Nephron (organoid): Measurements from ENCODE around the gene FUBP3.
"Not testable (repeated sequence)": the region's sequence is repeated elsewhere in the genome, so short reads cannot be mapped to it uniquely, and the experiment has no call there.

ENCODE experiments used
- H3K27ac Mint-ChIP-seq, 3 experiments: 2 replicates each; pipeline ENCODE4 v1.8.0; 2020; ENCODE audit warnings: mixed read lengths in 3 of 3, mild to moderate bottlenecking in 2 of 3, moderate library complexity in 1 of 3
- H3K27me3 Mint-ChIP-seq: 2 replicates; pipeline ENCODE4 v1.8.0; 2021; ENCODE audit warnings: low read depth, mild to moderate bottlenecking, moderate library complexity, mixed read lengths
- H3K36me3 Mint-ChIP-seq: 2 replicates; pipeline ENCODE4 v1.8.0; 2020; ENCODE audit warnings: low read depth, mixed read lengths
- H3K4me1 Mint-ChIP-seq: 2 replicates; pipeline ENCODE4 v1.8.0; 2020; ENCODE audit warnings: mixed read lengths
- H3K4me3 Mint-ChIP-seq, 3 experiments: 2 replicates each; pipeline ENCODE4 v1.8.0; 2020; ENCODE audit warnings: mild to moderate bottlenecking in 3 of 3, mixed read lengths in 3 of 3, moderate library complexity in 2 of 3
- H3K9me3 Mint-ChIP-seq: 2 replicates; pipeline ENCODE4 v1.8.0; 2020; ENCODE audit warnings: mixed read lengths
- CTCF ChIP-seq, 3 experiments: fragments of 200-600 bp; sonication (generic); IDR thresholded peaks; one replicate each; pipeline ENCODE4 v1.5.0; 2021; ENCODE audit warnings: antibody characterized with exemption in 3 of 3; ENCODE audit not compliant: unreplicated experiment in 3 of 3

FUBP3 gene

GRCh38 chr9:130681769-130682420 is 102.5 kb downstream of the FUBP3 start:
- no peaks in the 10 kb centered on the region for H3K36me3 Mint-ChIP-seq
- no peak overlapping the region for H3K27ac Mint-ChIP-seq
- peak overlapping the region; percentile 81 to 90 (median 87) for H3K4me3 Mint-ChIP-seq
- H3K4me1 Mint-ChIP-seq, result peaks cover 5% of the 10 kb centered on the region
- no peak for TF ChIP-seq CTCF (IDR thresholded peaks at IDR 0.05; ENCODE audit: unreplicated experiment in 3 of 3)
- peaks cover 64% of the 10 kb centered on the region for H3K27me3 Mint-ChIP-seq
- no peaks in the 10 kb centered on the region for H3K9me3 Mint-ChIP-seq

- TF ChIP-seq CTCF (IDR thresholded peaks at IDR 0.05; ENCODE audit: unreplicated experiment in 3 of 3), result peak; percentile 79 to 87 (median 86)
- Mint-ChIP-seq H3K27ac (no peak overlapping the region), H3K27me3 (peaks cover 59% of the 10 kb centered on the region), H3K4me3 (peak overlapping the region; percentile 81 to 90 (median 87)), H3K4me1 (peaks cover 5% of the 10 kb centered on the region), H3K9me3 (no peaks in the 10 kb centered on the region), H3K36me3 (no peaks in the 10 kb centered on the region)
These were observed 103.2 kb downstream of the FUBP3 start for GRCh38 chr9:130682421-130683121.

- no peak for TF ChIP-seq CTCF (IDR thresholded peaks at IDR 0.05; ENCODE audit: unreplicated experiment in 3 of 3)
- Mint-ChIP-seq H3K36me3 (no peaks in the 10 kb centered on the region), H3K27ac (no peak overlapping the region), H3K4me3 (no peak overlapping the region), H3K9me3 (no peaks in the 10 kb centered on the region), H3K4me1 (peaks cover 12% of the 10 kb centered on the region), H3K27me3 (peaks cover 40% of the 10 kb centered on the region)
These were observed 105.7 kb downstream of the FUBP3 start for GRCh38 chr9:130685104-130685503.

GRCh38 chr9:130685945-130686344 is 106.6 kb downstream of the FUBP3 start:
- not testable (repeated sequence) for H3K36me3 Mint-ChIP-seq, H3K4me3 Mint-ChIP-seq, H3K27ac Mint-ChIP-seq, H3K9me3 Mint-ChIP-seq
- H3K27me3 Mint-ChIP-seq, result peaks cover 31% of the 10 kb centered on the region
- H3K4me1 Mint-ChIP-seq, result peaks cover 18% of the 10 kb centered on the region

GRCh38 chr9:130687615-130688014 is 108.2 kb downstream of the FUBP3 start:
- TF ChIP-seq CTCF (IDR thresholded peaks at IDR 0.05; ENCODE audit: unreplicated experiment in 3 of 3), result no peak
- no peak overlapping the region for H3K4me3 Mint-ChIP-seq
- peaks cover 19% of the 10 kb centered on the region for H3K27me3 Mint-ChIP-seq
- H3K4me1 Mint-ChIP-seq, result peaks cover 14% of the 10 kb centered on the region
- H3K27ac Mint-ChIP-seq, result no peak overlapping the region
- no peaks in the 10 kb centered on the region for H3K9me3 Mint-ChIP-seq
- H3K36me3 Mint-ChIP-seq, result no peaks in the 10 kb centered on the region
